NCI-H82 (cell line): ENCODE data around the gene AFF2.

Experiments
- DNase-seq: peaks from one replicate; lab custom pipeline; 2025; lab: John Stamatoyannopoulos, UW

AFF2 gene

GRCh38 chrX:148536961-148537360 lies 36.5 kb downstream of the AFF2 start:
- no peak for DNase-seq

- DNase-seq: no peak
These were observed 37.3 kb downstream of the AFF2 start for GRCh38 chrX:148537556-148538182.

- DNase-seq: no peak
These were observed 38.2 kb downstream of the AFF2 start for GRCh38 chrX:148538582-148538981.

- peak; percentile 34 for DNase-seq
These were observed 39.7 kb downstream of the AFF2 start for GRCh38 chrX:148540114-148540513.

- no peak for DNase-seq
These were observed 40.5 kb downstream of the AFF2 start for GRCh38 chrX:148540671-148541583.

GRCh38 chrX:148541584-148541940 lies 41.1 kb downstream of the AFF2 start:
- DNase-seq: no peak

- DNase-seq: no peak
These were observed 42.3 kb downstream of the AFF2 start for GRCh38 chrX:148542481-148543255.

GRCh38 chrX:148552775-148553174 lies 52.4 kb downstream of the AFF2 start:
- peak; percentile 18 for DNase-seq

- peak; percentile 91 for DNase-seq
These were observed 54.7 kb downstream of the AFF2 start for GRCh38 chrX:148555101-148555500.

- DNase-seq: peak; percentile 19
These were observed 55.3 kb downstream of the AFF2 start for GRCh38 chrX:148555571-148556243.

- DNase-seq: no peak
These were observed 56.1 kb downstream of the AFF2 start for GRCh38 chrX:148556498-148556897.

GRCh38 chrX:148562846-148563245 lies 62.4 kb downstream of the AFF2 start:
- DNase-seq: no peak

GRCh38 chrX:148567229-148567628 lies 66.8 kb downstream of the AFF2 start:
- no peak for DNase-seq

- no peak for DNase-seq
These were observed 67.4 kb downstream of the AFF2 start for GRCh38 chrX:148567779-148568178.

GRCh38 chrX:148568763-148569162 lies 68.3 kb downstream of the AFF2 start:
- DNase-seq: no peak

- DNase-seq: no peak
These were observed 71.9 kb downstream of the AFF2 start for GRCh38 chrX:148572337-148572736.

- peak; percentile 57 for DNase-seq
These were observed 72.7 kb downstream of the AFF2 start for GRCh38 chrX:148573119-148573518.

- peak; percentile 9 for DNase-seq
These were observed 74.0 kb downstream of the AFF2 start for GRCh38 chrX:148574237-148574973.

GRCh38 chrX:148576396-148576795 lies 76.0 kb downstream of the AFF2 start:
- no peak for DNase-seq

- peak; percentile 71 for DNase-seq
These were observed 77.3 kb downstream of the AFF2 start for GRCh38 chrX:148577741-148578140.

GRCh38 chrX:148580016-148580415 lies 79.6 kb downstream of the AFF2 start:
- peak; percentile 52 for DNase-seq
